Stimulated activated CD8-positive, alpha-beta memory T cell treated with anti-CD3 and anti-CD28 coated beads, Interleukin-7, amount 100 ng/mL, for 48 hours (primary cell): ENCODE data around the gene TMX1.

Source experiments
- DNase-seq, 2 donors: peaks; one replicate each; pipeline ENCODE4 v3.0.0-alpha.2; 2020; ENCODE audit warnings: low read depth in 1 of 2; ENCODE audit errors: extremely low read depth in 1 of 2

The TMX1 gene

GRCh38 chr14:51291016-51291415 is 51.0 kb downstream of the TMX1 start:
- DNase-seq, result no peak

GRCh38 chr14:51293149-51293911 is 53.3 kb downstream of the TMX1 start:
- no peak for DNase-seq

- DNase-seq, result no peak
These were observed 53.9 kb downstream of the TMX1 start for GRCh38 chr14:51293912-51294389.

DNA sequence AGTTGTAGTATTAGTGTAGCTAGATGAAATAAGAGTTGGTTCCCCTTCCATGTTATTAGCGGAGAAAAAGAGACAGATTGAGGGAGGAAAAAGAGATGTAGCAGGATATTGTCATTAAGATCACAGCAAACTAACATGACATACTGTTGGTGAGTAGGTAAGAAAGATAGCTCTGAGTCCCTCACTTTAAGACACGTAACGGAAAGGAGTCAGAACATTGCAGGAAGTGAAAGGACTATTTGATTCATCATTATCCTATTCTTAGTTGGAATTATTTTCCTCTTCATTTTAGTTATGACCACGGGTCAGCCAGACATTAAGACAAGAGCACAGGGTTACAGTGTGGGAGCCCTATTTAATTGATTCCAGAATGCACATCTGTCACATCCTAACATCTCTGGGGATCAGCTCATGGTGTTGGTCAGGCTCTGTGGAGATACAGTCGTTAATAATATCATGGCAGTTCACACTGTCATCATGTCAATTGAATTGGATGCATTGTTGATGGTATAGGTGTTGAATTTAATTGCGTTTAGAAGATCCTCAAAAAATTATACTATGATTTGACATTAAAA is 55.0 kb downstream of the TMX1 start:
- DNase-seq, result no peak

DNA sequence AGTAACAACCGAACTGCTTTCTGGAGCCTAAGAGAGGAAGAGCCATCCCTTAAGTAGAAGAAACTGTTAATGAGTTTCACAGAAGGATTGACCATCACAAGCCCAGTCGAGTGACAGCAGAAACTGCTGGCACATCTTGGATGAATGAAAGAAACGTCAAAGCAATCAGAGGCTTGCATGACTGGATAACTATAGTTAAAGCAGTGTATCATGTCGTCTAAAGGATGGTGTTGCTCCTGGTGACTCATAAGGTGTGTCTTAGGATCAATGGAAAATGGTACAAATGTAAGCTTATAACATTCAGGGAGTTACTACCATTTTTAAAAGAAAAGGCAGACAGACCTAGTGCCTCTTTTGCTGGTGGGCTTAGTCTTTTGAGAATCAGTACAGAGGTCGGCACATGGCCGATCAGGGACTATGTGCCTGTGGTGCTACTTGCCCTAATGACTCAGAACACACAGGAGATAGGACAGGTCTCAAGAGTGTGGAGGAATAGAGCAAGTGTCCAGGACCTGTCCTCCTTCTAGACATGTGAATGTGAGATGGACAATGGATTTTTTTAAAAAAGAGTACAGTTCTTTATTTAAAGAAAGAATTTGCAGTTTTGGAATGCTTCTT is 55.7 kb downstream of the TMX1 start:
- DNase-seq, result no peak

DNA sequence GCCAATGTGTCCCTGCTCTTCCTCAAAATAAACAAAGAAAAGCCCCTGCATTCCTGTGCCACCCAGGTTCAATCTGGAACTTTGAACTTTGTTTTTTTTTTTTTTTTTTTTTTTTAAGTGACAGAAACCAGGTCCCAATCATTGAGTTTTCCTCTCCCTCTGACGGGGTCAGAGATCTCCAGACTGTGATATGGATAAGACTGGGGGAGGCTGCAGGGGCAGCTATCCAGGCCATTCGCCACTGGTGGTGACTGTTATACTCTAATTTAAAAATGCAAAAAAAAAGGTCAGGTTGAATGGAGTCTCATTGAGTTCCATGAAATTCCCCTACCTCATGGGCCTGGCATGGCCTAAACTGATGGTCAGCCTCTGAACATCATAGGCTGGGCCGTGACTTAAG is 57.0 kb downstream of the TMX1 start:
- no peak for DNase-seq

GRCh38 chr14:51298895-51299294 is 58.8 kb downstream of the TMX1 start:
- no peak for DNase-seq

- no peak for DNase-seq
These were observed 62.4 kb downstream of the TMX1 start for GRCh38 chr14:51302295-51303030.

GRCh38 chr14:51304438-51304837 is 64.4 kb downstream of the TMX1 start:
- peak; percentile 5 to 11 for DNase-seq

DNA sequence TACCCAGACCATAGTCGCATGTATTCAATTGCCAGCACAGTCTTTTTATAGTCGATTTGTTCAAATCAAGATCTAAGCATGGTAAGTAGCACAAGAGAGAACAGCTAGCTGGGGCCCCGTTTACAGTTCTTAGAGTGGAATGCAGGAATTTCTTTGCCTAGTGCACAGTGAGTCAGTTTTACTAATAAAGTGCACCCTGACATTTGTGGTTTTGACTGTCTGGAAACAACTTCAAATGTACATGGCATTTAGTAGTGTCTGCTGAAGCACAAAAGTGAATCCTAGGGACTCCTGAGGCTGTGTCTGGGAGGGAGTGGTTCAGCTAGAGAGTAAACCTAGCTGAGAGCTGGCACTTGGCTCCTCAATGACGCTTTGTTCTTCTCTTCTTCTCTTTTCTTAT is 64.9 kb downstream of the TMX1 start:
- no peak for DNase-seq

DNA sequence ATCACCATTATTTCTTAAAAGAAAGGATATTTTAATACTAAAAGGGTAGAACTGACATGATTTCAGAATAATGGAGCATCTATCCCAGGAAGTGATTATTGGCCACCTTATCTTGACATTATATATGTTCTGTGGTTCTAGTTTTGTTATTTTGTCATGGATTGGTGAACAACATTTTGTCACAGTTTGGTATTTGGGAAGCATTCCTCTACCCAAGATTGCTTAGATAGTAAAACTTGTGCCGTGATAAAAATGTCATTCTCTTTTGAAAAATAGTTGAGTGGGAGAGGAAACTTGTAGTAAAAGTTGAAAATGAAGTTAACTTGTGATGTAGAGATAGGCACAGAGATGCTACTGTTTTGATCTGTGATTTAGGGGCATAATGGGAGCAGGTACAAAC is 65.7 kb downstream of the TMX1 start:
- no peak for DNase-seq
